GM12892 (cell line): ENCODE results near the gene MAGED4.
"Not testable (repeated sequence)": the region's sequence is repeated elsewhere in the genome, so short reads cannot be mapped to it uniquely, and the experiment has no call there.

Experiments
- POLR2A ChIP-seq: IDR thresholded peaks from 2 replicates; pipeline ENCODE4 v1.6.1; 2011; ENCODE audit warnings: low read depth, low read length, control low read depth
- POLR2AphosphoS5 ChIP-seq: IDR thresholded peaks from 2 replicates; pipeline ENCODE4 v1.6.1; 2011; ENCODE audit warnings: low read depth, low read length, control low read depth

DNA sequence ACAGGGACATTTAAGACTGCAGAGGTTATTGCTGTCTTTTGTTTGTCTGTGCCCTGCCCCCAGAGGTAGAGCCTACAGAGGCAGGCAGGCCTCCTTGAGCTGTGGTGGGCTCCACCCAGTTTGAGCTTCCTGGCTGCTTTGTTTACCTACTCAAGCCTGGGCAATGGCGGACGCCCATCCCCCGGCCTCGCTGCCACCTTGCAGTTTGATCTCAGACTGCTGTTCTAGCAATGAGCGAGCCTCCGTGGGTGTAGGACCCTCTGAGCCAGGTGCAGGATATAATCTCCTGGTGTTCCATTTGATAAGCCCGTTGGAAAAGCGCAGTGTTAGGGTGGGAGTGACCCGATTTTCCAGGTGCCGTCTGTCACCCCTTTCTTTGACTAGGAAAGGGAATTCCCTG, 34.0 kb upstream of the MAGED4 start:
- TF ChIP-seq POLR2A, POLR2AphosphoS5: not testable (repeated sequence)
